NCI-H2227 (cell line): Measurements from ENCODE around the gene FCGR1A.
"Not testable (repeated sequence)": the region's sequence is repeated elsewhere in the genome, so short reads cannot be mapped to it uniquely, and the experiment has no call there.

Source experiments
- DNase-seq: peaks from one replicate; lab custom pipeline; 2025; ENCODE audit not compliant: unreplicated experiment; lab: John Stamatoyannopoulos, UW

FCGR1A gene

GRCh38 chr1:149775510-149776147 is 6.9 kb upstream of the FCGR1A start:
- DNase-seq, result not testable (repeated sequence)

DNA sequence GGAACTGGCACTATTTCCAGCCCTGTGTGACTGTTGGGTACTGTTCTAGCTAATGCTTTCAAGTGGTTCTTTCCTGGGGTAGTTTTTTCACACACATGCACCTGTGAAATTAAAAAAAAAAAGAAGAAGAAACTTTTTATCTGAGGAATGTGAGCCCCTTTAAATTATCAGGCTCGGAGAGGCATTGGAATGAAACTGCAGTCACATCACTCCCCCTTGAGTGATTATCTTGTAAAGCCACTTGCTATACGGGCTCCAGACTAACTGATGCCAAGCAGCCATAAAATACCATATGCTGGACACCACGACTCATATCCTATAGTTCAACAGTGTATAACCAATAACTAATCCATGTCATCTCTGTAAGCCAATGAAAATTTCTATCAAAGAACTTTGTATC is 5.4 kb upstream of the FCGR1A start:
- not testable (repeated sequence) for DNase-seq

DNA sequence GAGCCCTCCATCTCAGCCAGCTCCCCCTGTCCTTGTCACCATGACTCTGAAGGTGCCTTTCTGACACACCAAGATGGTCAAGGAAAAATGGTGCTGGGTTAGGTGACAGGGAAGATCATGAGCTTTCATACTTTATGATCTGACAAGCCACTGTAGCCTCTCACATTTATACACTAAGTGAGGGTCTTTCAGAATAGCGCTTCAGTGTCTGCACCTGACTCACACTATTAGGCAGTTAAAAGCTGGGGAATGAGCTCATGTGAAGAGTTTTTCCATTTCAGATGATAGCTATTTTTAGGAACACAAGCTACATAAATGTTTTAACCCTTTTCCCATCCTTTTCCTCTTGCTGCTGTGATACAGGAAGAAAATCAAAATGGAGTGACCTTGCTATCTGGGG is 4.2 kb upstream of the FCGR1A start:
- not testable (repeated sequence) for DNase-seq

DNA sequence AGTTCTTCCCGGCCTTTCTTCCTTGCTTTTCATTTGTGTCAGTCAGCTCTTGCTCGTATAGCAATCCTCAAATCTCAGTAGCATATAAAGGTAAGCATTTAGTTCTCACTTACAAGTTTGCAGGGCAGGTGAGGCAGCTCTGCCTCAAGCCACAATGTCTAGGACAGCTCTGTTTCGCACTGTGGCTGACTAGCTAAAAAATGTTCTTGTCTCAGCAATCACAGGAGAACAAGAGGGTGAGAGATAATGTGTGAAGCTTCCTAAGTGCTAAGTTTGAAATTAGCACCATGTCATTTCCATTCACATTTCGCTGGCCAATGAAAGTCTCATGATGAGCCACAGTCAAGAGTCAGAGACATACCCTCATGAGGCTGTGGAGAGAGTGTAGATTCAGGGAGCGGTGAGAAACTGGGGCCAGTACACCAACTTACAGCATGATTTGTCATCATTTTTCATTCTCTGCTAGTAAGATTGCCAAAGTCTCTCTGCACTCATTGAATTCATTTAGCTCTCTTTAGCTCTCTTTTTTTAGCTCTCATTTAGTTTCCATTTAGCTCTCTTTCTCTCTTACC is 995 bp upstream of the FCGR1A start:
- DNase-seq, result not testable (repeated sequence)

- DNase-seq, result not testable (repeated sequence)
Measured at GRCh38 chr1:149783289-149783688, 795 bp downstream of the FCGR1A start.

- not testable (repeated sequence) for DNase-seq
Measured at GRCh38 chr1:149783868-149784267, 1.4 kb downstream of the FCGR1A start.

- DNase-seq, result not testable (repeated sequence)
Measured at GRCh38 chr1:149787688-149788451, 5.4 kb downstream of the FCGR1A start.

DNA sequence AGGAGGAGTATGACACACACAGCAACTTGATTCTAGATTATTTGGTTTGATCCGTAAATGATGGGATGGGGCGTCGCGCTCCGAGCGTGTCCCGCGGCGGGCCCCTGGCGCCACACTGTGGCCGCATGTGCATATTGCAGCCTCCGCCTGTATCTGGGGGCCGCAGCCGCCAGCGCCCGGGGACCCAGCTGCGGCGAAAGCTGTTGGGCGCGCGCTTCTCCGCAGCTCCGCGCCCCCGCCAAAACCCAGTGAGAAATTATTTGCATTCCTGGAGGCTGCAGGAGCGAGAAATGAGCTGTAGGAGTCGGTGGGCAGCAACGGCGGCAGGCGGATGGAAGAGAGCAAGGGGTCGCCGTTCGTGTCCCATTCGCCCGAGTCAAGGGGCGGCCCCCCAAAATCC is 10.0 kb downstream of the FCGR1A start:
- peak; percentile 82 for DNase-seq

GRCh38 chr1:149792912-149793515 is 10.5 kb downstream of the FCGR1A start:
- DNase-seq, result peak; percentile 87

GRCh38 chr1:149793885-149794284 is 11.4 kb downstream of the FCGR1A start:
- not testable (repeated sequence) for DNase-seq

DNA sequence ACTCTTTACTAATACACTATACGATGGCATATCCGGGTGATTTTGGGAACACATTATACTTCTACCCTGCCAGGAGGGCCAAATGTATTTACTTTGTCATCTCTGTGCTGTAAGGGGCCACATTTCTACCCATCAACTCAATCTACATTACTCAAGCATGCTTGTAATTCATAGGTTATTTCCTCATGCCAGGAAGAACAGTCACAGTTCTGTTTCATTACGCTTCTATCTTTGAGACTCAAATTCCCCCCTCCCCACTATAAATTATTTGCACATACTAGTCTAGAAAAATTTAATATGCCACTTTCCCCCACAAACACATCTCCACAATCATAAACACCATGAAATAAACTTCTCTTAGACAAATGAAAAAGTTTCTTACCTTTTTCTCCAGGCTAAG is 19.1 kb downstream of the FCGR1A start:
- DNase-seq, result not testable (repeated sequence)

GRCh38 chr1:149804417-149805080 is 22.1 kb downstream of the FCGR1A start:
- not testable (repeated sequence) for DNase-seq

DNA sequence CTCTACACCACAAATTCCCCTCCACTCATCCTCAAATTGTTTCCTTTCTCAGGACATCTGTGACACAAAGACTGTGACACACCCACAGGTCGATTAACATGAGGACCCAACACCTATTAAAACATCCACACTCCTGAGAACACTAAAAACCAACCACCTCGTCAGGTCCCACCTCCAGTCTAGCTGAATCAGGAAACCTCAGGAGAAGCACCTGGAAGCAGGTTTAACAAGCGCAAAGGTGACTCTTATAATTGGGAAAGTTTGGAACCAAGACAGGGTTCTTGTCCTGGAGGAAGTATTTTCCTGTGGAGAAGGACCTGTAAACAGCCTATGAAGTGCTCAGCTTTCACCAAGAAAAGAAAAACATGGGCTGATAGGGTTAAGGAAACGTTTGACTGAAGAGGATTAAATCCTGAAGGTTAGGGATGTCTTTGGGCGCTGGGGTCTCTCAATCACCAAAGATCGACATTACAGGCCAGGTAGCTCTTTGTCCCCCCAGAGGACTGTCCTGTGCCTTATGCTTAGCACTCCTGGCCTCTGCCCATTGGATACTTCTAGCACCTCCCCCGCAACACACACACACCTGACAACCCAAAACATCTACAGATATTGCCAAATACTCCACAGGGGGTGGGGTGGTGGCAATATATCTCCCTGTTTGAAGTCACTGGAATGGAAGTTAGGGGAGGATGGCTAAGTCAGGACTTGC is 28.4 kb downstream of the FCGR1A start:
- not testable (repeated sequence) for DNase-seq

DNA sequence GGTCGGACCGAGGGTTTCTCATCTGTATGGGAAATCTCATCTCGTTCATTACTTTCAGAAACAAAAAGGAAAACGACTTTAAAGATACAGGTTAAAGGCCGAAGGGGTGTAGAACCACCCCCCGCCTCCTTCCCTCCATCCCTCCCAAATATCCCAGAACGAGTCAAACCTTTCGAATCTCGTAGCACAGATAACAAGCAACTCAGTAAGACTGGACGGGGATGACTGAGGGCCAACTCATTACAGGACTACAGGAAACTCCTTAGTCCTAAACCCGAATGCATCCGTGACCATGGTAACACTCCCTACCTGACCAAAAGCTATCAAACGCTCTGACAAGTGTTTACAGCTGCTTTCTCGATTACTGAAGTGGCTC is 29.0 kb downstream of the FCGR1A start:
- not testable (repeated sequence) for DNase-seq

DNA sequence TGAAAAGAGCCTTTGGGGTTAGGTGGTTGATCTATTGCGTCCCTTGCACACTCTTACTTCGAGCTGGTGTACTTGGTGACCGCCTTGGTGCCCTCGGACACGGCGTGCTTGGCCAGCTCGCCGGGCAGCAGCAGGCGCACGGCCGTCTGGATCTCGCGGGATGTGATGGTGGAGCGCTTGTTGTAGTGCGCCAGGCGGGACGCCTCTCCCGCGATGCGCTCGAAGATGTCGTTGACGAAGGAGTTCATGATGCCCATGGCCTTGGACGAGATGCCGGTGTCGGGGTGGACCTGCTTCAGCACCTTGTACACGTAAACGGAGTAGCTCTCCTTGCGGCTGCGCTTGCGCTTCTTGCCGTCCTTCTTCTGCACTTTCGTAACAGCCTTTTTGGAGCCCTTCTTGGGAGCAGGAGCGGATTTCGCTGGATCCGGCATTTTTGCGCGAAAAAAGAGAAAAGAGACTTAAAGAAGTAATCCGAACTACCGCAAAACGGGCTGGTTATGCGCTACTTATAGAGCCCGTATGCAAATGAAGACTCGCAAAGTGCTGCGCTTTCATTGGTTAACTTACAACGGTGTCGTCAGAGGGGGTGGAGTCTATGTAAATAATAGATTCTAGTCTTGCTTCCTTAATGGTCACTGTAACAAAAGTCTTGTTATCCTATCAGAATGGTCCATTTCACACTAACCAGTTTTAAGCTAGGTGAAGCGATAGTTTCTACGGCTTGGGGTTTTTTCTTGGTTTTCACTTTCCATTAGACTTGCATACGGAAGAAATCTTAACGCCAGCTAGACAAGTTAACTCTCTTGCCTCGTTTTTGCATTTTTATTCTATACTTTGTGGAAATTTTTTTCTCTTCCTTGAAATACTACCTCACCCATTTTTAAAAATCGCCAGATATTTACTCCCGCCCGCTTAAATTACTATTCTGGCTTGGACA is 29.7 kb downstream of the FCGR1A start:
- peak; percentile 94 for DNase-seq

DNA sequence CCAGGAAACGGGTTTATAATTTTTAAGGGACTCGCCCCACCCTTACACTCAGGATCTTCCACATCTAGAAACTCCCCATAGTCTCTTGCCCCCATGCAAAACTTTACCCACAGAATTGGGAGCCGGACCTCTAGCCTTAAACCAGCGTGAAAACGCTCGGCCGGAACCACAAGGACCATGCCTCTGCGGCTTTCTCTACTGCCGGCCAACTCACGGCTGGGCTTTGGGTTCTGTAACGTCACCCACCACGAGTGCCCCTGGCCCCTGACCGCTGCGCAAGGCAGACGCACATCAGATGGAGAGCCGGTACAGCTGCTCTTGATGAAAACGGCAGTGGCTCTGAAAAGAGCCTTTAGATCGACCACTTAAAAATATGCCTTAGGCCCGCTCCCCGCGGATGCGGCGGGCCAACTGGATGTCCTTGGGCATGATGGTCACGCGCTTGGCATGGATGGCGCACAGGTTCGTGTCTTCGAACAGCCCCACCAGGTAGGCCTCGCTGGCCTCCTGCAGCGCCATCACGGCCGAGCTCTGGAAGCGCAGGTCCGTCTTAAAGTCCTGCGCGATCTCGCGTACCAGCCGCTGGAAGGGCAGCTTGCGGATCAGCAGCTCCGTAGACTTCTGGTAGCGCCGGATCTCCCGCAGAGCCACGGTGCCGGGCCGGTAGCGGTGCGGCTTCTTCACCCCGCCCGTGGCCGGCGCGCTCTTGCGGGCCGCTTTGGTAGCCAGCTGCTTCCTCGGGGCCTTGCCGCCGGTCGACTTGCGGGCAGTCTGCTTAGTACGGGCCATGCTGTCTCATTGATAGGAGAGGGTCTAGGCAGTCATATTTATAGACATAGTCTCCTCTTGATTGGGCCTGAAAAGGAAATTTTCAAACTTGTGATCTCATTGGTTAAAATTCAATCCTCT is 30.7 kb downstream of the FCGR1A start:
- DNase-seq, result peak; percentile 84

- DNase-seq, result not testable (repeated sequence)
Measured at GRCh38 chr1:149820387-149820786, 37.9 kb downstream of the FCGR1A start.

- not testable (repeated sequence) for DNase-seq
Measured at GRCh38 chr1:149826555-149826954, 44.1 kb downstream of the FCGR1A start.
